H1 (cell line): Measurements from ENCODE around the gene ZNF469. TPM values are rescaled to one million over a fixed set of nuclear protein-coding genes. Genes with fewer than 3 reads are reported as not detected.

ENCODE experiments used
- CBX8 ChIP-seq: fragments of 300-800, 300-1000 bp; sonication (generic); IDR thresholded peaks from 2 replicates; pipeline ENCODE4 v1.7.1; 2016; ENCODE audit warnings: low read depth, low read length, borderline replicate concordance
- YY1 ChIP-seq: IDR thresholded peaks from 2 replicates; pipeline ENCODE4 v1.6.1; 2011; ENCODE audit warnings: low read depth, mild to moderate bottlenecking, low read length
- ZNF274 ChIP-seq: IDR thresholded peaks from 2 replicates; pipeline ENCODE4 v1.7.0; 2012; ENCODE audit warnings: low read length, borderline replicate concordance; ENCODE audit errors: extremely low read depth
- polyA plus RNA-seq, 7 experiments: library from polyadenylated mRNA; depleted of rRNA in 3 of 7; stranded (reverse) in 5 of 7; unstranded in 2 of 7; fragments of >200 nt in 5 of 7; fragments of 200-250 nt in 2 of 7; gene quantifications; 1 replicate in 5 of 7; 2 replicates in 1 of 7; 4 replicates in 1 of 7; pipeline versions ENCODE4 v1.2.1 to v1.2.3, GENCODE V29; 2011 to 2013; ENCODE audit warnings: missing spikeins in 2 of 7, mixed read lengths in 2 of 7
- total RNA-seq: library from RNA; stranded (reverse); fragmentation: NEBNext Ultra II Directional; extraction: Animal tissue kit (Norgen Biotek cat#: 25700); gene quantifications from 2 replicates; pipeline ENCODE4 v1.2.1, GENCODE V29; 2021
- TF ChIP-seq, protein P1 (sequence below): fragments of 300-600 bp; sonication (generic); IDR thresholded peaks from 2 replicates; pipeline ENCODE4 v1.7.1; 2012; ENCODE audit warnings: low read length, moderate library complexity, mild to moderate bottlenecking, inconsistent platforms; ENCODE audit not compliant: insufficient replicate concordance

Gene ZNF469
- total and polyA plus RNA-seq, 2 of the 8 experiments (the other 6 are each of a cell fraction or from before 2014, with no cell fraction given) = 0.30 to 1.8 TPM

GRCh38 chr16:88398170-88398873, 15.6 kb downstream of the ZNF469 start (continued):
- TF ChIP-seq, protein P1, sequence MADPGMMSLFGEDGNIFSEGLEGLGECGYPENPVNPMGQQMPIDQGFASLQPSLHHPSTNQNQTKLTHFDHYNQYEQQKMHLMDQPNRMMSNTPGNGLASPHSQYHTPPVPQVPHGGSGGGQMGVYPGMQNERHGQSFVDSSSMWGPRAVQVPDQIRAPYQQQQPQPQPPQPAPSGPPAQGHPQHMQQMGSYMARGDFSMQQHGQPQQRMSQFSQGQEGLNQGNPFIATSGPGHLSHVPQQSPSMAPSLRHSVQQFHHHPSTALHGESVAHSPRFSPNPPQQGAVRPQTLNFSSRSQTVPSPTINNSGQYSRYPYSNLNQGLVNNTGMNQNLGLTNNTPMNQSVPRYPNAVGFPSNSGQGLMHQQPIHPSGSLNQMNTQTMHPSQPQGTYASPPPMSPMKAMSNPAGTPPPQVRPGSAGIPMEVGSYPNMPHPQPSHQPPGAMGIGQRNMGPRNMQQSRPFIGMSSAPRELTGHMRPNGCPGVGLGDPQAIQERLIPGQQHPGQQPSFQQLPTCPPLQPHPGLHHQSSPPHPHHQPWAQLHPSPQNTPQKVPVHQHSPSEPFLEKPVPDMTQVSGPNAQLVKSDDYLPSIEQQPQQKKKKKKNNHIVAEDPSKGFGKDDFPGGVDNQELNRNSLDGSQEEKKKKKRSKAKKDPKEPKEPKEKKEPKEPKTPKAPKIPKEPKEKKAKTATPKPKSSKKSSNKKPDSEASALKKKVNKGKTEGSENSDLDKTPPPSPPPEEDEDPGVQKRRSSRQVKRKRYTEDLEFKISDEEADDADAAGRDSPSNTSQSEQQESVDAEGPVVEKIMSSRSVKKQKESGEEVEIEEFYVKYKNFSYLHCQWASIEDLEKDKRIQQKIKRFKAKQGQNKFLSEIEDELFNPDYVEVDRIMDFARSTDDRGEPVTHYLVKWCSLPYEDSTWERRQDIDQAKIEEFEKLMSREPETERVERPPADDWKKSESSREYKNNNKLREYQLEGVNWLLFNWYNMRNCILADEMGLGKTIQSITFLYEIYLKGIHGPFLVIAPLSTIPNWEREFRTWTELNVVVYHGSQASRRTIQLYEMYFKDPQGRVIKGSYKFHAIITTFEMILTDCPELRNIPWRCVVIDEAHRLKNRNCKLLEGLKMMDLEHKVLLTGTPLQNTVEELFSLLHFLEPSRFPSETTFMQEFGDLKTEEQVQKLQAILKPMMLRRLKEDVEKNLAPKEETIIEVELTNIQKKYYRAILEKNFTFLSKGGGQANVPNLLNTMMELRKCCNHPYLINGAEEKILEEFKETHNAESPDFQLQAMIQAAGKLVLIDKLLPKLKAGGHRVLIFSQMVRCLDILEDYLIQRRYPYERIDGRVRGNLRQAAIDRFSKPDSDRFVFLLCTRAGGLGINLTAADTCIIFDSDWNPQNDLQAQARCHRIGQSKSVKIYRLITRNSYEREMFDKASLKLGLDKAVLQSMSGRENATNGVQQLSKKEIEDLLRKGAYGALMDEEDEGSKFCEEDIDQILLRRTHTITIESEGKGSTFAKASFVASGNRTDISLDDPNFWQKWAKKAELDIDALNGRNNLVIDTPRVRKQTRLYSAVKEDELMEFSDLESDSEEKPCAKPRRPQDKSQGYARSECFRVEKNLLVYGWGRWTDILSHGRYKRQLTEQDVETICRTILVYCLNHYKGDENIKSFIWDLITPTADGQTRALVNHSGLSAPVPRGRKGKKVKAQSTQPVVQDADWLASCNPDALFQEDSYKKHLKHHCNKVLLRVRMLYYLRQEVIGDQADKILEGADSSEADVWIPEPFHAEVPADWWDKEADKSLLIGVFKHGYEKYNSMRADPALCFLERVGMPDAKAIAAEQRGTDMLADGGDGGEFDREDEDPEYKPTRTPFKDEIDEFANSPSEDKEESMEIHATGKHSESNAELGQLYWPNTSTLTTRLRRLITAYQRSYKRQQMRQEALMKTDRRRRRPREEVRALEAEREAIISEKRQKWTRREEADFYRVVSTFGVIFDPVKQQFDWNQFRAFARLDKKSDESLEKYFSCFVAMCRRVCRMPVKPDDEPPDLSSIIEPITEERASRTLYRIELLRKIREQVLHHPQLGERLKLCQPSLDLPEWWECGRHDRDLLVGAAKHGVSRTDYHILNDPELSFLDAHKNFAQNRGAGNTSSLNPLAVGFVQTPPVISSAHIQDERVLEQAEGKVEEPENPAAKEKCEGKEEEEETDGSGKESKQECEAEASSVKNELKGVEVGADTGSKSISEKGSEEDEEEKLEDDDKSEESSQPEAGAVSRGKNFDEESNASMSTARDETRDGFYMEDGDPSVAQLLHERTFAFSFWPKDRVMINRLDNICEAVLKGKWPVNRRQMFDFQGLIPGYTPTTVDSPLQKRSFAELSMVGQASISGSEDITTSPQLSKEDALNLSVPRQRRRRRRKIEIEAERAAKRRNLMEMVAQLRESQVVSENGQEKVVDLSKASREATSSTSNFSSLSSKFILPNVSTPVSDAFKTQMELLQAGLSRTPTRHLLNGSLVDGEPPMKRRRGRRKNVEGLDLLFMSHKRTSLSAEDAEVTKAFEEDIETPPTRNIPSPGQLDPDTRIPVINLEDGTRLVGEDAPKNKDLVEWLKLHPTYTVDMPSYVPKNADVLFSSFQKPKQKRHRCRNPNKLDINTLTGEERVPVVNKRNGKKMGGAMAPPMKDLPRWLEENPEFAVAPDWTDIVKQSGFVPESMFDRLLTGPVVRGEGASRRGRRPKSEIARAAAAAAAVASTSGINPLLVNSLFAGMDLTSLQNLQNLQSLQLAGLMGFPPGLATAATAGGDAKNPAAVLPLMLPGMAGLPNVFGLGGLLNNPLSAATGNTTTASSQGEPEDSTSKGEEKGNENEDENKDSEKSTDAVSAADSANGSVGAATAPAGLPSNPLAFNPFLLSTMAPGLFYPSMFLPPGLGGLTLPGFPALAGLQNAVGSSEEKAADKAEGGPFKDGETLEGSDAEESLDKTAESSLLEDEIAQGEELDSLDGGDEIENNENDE = no peak
- TF ChIP-seq YY1 = no peak
- TF ChIP-seq ZNF274 = no peak
- no peak for TF ChIP-seq CBX8
